Endothelial cell of umbilical vein (primary cell): Measurements from ENCODE around the gene KCNG2. TPM values are rescaled to one million over a fixed set of nuclear protein-coding genes. Genes with fewer than 3 reads are reported as not detected.
A peak's percentile ranks its signal among the peaks of the same experiment; 100 is the strongest.

Source experiments
- Bru-seq: library from RNA; stranded (reverse); fragments of 400-500 nt; gene quantifications from one replicate; lab custom pipeline; 2021; lab: Mats Ljungman, UMichigan
- BruChase-seq, 2 experiments: library from RNA; stranded (reverse); fragments of 400-500 nt; gene quantifications; one replicate each; lab custom pipeline; 2021; lab: Mats Ljungman, UMichigan
- BruUV-seq: library from RNA; stranded (reverse); fragments of 400-500 nt; replicated peaks from 2 replicates; lab custom pipeline; 2021; lab: Mats Ljungman, UMichigan
- CTCF ChIA-PET: fragments of 300-600, 350-600 bp; sonication (Branson Sonifier 250); formaldehyde crosslinking; loops from one replicate; lab custom pipeline; 2021; ENCODE audit warnings: antibody characterized with exemption, inconsistent platforms; lab: Charles Lee
- POLR2A ChIA-PET: fragments of 300-600, 350-600 bp; sonication (Branson Sonifier 250); formaldehyde crosslinking; loops from one replicate; lab custom pipeline; 2021; ENCODE audit warnings: antibody characterized with exemption, inconsistent platforms; lab: Charles Lee
- DNase-seq: peaks from one replicate; pipeline ENCODE4 v3.0.0-alpha.2; 2011; ENCODE audit warnings: low read depth, low spot score
- FAIRE-seq: peaks from 2 replicates; lab custom pipeline; 2011; peaks lifted over from hg19 to GRCh38; lab: Jason Lieb, UNC
- H2AFZ ChIP-seq: 2 replicates; pipeline ENCODE4 v1.6.0; 2012; ENCODE audit warnings: low read depth, low read length, control low read depth, inconsistent platforms
- H3K27ac ChIP-seq: 2 replicates; pipeline ENCODE4 v1.5.1; 2011; ENCODE audit warnings: low read depth, mild to moderate bottlenecking, control low read depth, low read length, moderate library complexity; ENCODE audit not compliant: insufficient read depth
- H3K27me3 ChIP-seq, 2 experiments: 2 replicates each; pipeline versions ENCODE4 v1.6.0 to v1.6.1; 2011; ENCODE audit warnings: low read length in 2 of 2, mixed read lengths in 1 of 2; ENCODE audit not compliant: control insufficient read depth in 2 of 2, insufficient read depth in 2 of 2
- H3K36me3 ChIP-seq, 2 experiments: 2 replicates in 1 of 2; 3 replicates in 1 of 2; pipeline ENCODE4 v1.5.1; 2011; ENCODE audit warnings: low read length in 2 of 2, mild to moderate bottlenecking in 1 of 2, moderate library complexity in 1 of 2; ENCODE audit not compliant: control insufficient read depth in 2 of 2, insufficient read depth in 2 of 2; ENCODE audit errors: extremely low read depth in 1 of 2
- H3K4me1 ChIP-seq: 3 replicates; pipeline ENCODE4 v1.5.1; 2011; ENCODE audit warnings: mild to moderate bottlenecking, low read length; ENCODE audit not compliant: control insufficient read depth, insufficient read depth; ENCODE audit errors: extremely low read depth
- H3K4me2 ChIP-seq: 2 replicates; pipeline ENCODE4 v1.6.1; 2011; ENCODE audit warnings: low read length, control low read depth, mixed read lengths; ENCODE audit not compliant: insufficient read depth
- H3K4me3 ChIP-seq, 3 experiments: fragments of 200-600 bp in 1 of 3; sonication (generic), shearing (Covaris generic) in 1 of 3; replicated peaks in 1 of 3; 2 replicates each; pipeline ENCODE4 v1.5.1; 2011 to 2016; ENCODE audit warnings: control low read depth in 3 of 3, low read length in 3 of 3, mild to moderate bottlenecking in 2 of 3, inconsistent platforms in 1 of 3, low read depth in 1 of 3, moderate library complexity in 1 of 3; ENCODE audit not compliant: insufficient read depth in 1 of 3
- H3K79me2 ChIP-seq: 2 replicates; pipeline ENCODE4 v1.6.0; 2012; ENCODE audit warnings: low read length, inconsistent platforms; ENCODE audit not compliant: control insufficient read depth, insufficient read depth
- H3K9ac ChIP-seq: replicated peaks from 2 replicates; pipeline ENCODE3; 2011; ENCODE audit warnings: low read length, control low read depth; ENCODE audit not compliant: insufficient read depth; ENCODE audit errors: extremely low read depth
- H3K9me1 ChIP-seq: replicated peaks from 3 replicates; pipeline ENCODE4 v1.6.0; 2011; ENCODE audit warnings: mild to moderate bottlenecking, low read length; ENCODE audit not compliant: control insufficient read depth, insufficient read depth; ENCODE audit errors: extremely low read depth
- H3K9me3 ChIP-seq: replicated peaks from 2 replicates; pipeline ENCODE4 v1.5.1; 2012; ENCODE audit warnings: low read length, inconsistent platforms; ENCODE audit not compliant: control insufficient read depth, insufficient read depth
- H4K20me1 ChIP-seq: replicated peaks from 2 replicates; pipeline ENCODE3; 2011; ENCODE audit warnings: mild to moderate bottlenecking, low read length; ENCODE audit not compliant: control insufficient read depth, insufficient read depth; ENCODE audit errors: extremely low read depth
- FOS ChIP-seq: IDR thresholded peaks from 2 replicates; pipeline ENCODE4 v1.6.1; 2011; ENCODE audit warnings: mild to moderate bottlenecking, low read length, moderate library complexity, borderline replicate concordance; ENCODE audit not compliant: insufficient read depth
- GATA2 ChIP-seq: IDR thresholded peaks from 2 replicates; pipeline ENCODE4 v1.7.0; 2011; ENCODE audit warnings: low read depth, mild to moderate bottlenecking, moderate library complexity, mixed read lengths, low read length; ENCODE audit not compliant: insufficient read length, insufficient read depth
- MYC ChIP-seq: IDR thresholded peaks from one replicate; pipeline ENCODE4 v1.6.1; 2011; ENCODE audit warnings: mild to moderate bottlenecking, low read depth, low read length
- POLR2A ChIP-seq: IDR thresholded peaks from 2 replicates; pipeline ENCODE4 v1.6.1; 2012; ENCODE audit warnings: low read depth, mild to moderate bottlenecking, control low read depth, low read length
- POLR2AphosphoS5 ChIP-seq: IDR thresholded peaks from 2 replicates; pipeline ENCODE4 v1.6.1; 2012; ENCODE audit warnings: low read depth, mild to moderate bottlenecking, control low read depth, low read length, moderate library complexity; ENCODE audit not compliant: insufficient read depth
- dilution Hi-C: fragments of 300-500 bp; cut with MboI; formaldehyde crosslinking; loops from one replicate; pipeline ENCODE4 v1.15.0; 2019; ENCODE audit warnings: low sequenced_read_pairs; ENCODE audit not compliant: extremely low pct_ligation_motif_present
- intact Hi-C: fragments of 100-400 bp; cut with micrococcal nuclease; formaldehyde crosslinking; loops from one replicate; pipeline ENCODE4 v1.10.0; 2022
- long read RNA-seq: library from polyadenylated mRNA; stranded (forward); transcript quantifications from one replicate; pipeline ENCODE4 v2.0.0, GENCODE V29; 2021
- polyA minus RNA-seq, 3 experiments: library from RNA; depleted of rRNA, polyadenylated mRNA; stranded (reverse); fragments of >200 nt; gene quantifications; 1 replicate in 1 of 3; 2 replicates in 2 of 3; pipeline ENCODE4 v1.2.3, GENCODE V29; 2011
- polyA plus RNA-seq, 4 experiments: library from polyadenylated mRNA; depleted of rRNA in 3 of 4; stranded (reverse) in 3 of 4; unstranded in 1 of 4; fragments of >200 nt; gene quantifications; 2 replicates each; pipeline versions ENCODE4 v1.2.1 to v1.2.3, GENCODE V29; 2011 to 2012; ENCODE audit warnings: missing spikeins in 1 of 4
- total RNA-seq: library from RNA; stranded (reverse); gene quantifications from 2 replicates; pipeline ENCODE4 v1.2.3, GENCODE V29; 2021
- TF ChIP-seq, protein P1 (sequence below), 2 donors: IDR thresholded peaks; 1 replicate in 1 of 2; 2 replicates in 1 of 2; pipeline ENCODE4 v1.5.1; 2011; ENCODE audit warnings: low read length in 2 of 2, mild to moderate bottlenecking in 2 of 2, moderate library complexity in 2 of 2, control low read depth in 1 of 2, inconsistent platforms in 1 of 2, low read depth in 1 of 2; ENCODE audit not compliant: insufficient read depth in 1 of 2; ENCODE audit errors: extremely low read depth in 1 of 2

Gene KCNG2
- total RNA-seq (not detected in 2 replicates), polyA plus RNA-seq (not detected in 2 replicates), polyA minus RNA-seq (not detected in 2 replicates), Bru-seq, nascent RNA (not detected), BruChase-seq, experiment 1, labeled RNA remaining after a 6-hour chase (not detected), BruChase-seq, experiment 2, labeled RNA remaining after a 2-hour chase (not detected)
- not detected in 2 replicates for polyA plus RNA-seq (2011; cell fraction: cytosol; rRNA removed)
- polyA plus RNA-seq (2011; cell fraction: nucleus; rRNA removed) = not detected in 2 replicates
- not detected in 2 replicates for polyA plus RNA-seq (2012)
- not detected for polyA minus RNA-seq (2011; cell fraction: cytosol; rRNA and poly(A)+ RNA removed)
- polyA minus RNA-seq (2011; cell fraction: nucleus; rRNA and poly(A)+ RNA removed) = not detected in 2 replicates
- long read RNA-seq = 0 reads

GRCh38 chr18:79797518-79798345 lies at the start of gene KCNG2:
Gene KCNG2 (plus strand): TSS chr18:79797938. CDS start chr18:79863668, 65,730 bp downstream.
- DNase-seq (no peak), FAIRE-seq (no peak)
- dilution Hi-C loops = no loop called here
- Histone ChIP-seq H3K4me3 (no peak within 1 kb of the TSS), H3K79me2 (no peaks in the 10 kb centered on the region), H3K9ac (no peak within 1 kb of the TSS), H3K9me3 (no peaks in the 10 kb centered on the region), H4K20me1 (no peaks in the 10 kb centered on the region), H2AFZ (no peak within 1 kb of the TSS), H3K9me1 (no peaks in the 10 kb centered on the region), H3K36me3 (no peaks in the 10 kb centered on the region), H3K4me1 (peaks cover 2% of the 10 kb centered on the region), H3K27me3 (peaks cover 23 to 29% of the 10 kb centered on the region in 2 experiments), H3K27ac (no peak within 1 kb of the TSS), H3K4me2 (no peak within 1 kb of the TSS)
- no TSS peak for BruUV-seq
- no peak for TF ChIP-seq POLR2AphosphoS5
- TF ChIP-seq POLR2A = no peak
- TF ChIP-seq, protein P1, sequence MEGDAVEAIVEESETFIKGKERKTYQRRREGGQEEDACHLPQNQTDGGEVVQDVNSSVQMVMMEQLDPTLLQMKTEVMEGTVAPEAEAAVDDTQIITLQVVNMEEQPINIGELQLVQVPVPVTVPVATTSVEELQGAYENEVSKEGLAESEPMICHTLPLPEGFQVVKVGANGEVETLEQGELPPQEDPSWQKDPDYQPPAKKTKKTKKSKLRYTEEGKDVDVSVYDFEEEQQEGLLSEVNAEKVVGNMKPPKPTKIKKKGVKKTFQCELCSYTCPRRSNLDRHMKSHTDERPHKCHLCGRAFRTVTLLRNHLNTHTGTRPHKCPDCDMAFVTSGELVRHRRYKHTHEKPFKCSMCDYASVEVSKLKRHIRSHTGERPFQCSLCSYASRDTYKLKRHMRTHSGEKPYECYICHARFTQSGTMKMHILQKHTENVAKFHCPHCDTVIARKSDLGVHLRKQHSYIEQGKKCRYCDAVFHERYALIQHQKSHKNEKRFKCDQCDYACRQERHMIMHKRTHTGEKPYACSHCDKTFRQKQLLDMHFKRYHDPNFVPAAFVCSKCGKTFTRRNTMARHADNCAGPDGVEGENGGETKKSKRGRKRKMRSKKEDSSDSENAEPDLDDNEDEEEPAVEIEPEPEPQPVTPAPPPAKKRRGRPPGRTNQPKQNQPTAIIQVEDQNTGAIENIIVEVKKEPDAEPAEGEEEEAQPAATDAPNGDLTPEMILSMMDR (IDR thresholded peaks at IDR 0.05; ENCODE audit: extremely low read depth in 1 of 2, insufficient read depth in 1 of 2, low read depth in 1 of 2, low read length in 2 of 2) = peak in 1 of 2 donors; percentile 10
- no peak for TF ChIP-seq FOS
- no peak for TF ChIP-seq GATA2
- no peak for TF ChIP-seq MYC
- ChIA-PET POLR2A (interaction anchor here (0.6 kb wide), 1 partner anchor 153 kb away, joined by 4 read pairs; no protein-coding TSS in a partner anchor), CTCF (interaction anchor here (0.6 to 0.8 kb wide), 3 partner anchors 21 to 362 kb away, joined by 3 read pairs; no protein-coding TSS in a partner anchor)
- intact Hi-C loops = loop anchor here (10.0 kb wide), 1 partner anchor 157 kb away; the partner anchor contains the start of gene SLC66A2
